GM06990 (cell line): Measurements from ENCODE around the gene IGSF10.

ENCODE experiments used
- DNase-seq: peaks from one replicate; pipeline ENCODE4 v3.0.0-alpha.2; 2011; ENCODE audit not compliant: insufficient read length; ENCODE audit errors: extremely low read depth
- H3K27me3 ChIP-seq: replicated peaks from 2 replicates; pipeline ENCODE4 v1.6.0; 2011; ENCODE audit warnings: low read length; ENCODE audit not compliant: control insufficient read depth, insufficient read depth
- H3K36me3 ChIP-seq: 2 replicates; pipeline ENCODE4 v1.5.1; 2011; ENCODE audit warnings: low read length; ENCODE audit not compliant: control insufficient read depth, insufficient read depth
- H3K4me3 ChIP-seq: replicated peaks from 2 replicates; pipeline ENCODE4 v1.5.1; 2011; ENCODE audit warnings: low read depth, mild to moderate bottlenecking, control low read depth, low read length
- TF ChIP-seq, protein P1 (sequence below): IDR thresholded peaks from 2 replicates; pipeline ENCODE4 v1.5.1; 2011; ENCODE audit warnings: low read length, control low read depth, mild to moderate bottlenecking, inconsistent platforms; ENCODE audit not compliant: insufficient read depth, poor library complexity, severe bottlenecking

IGSF10 gene

DNA sequence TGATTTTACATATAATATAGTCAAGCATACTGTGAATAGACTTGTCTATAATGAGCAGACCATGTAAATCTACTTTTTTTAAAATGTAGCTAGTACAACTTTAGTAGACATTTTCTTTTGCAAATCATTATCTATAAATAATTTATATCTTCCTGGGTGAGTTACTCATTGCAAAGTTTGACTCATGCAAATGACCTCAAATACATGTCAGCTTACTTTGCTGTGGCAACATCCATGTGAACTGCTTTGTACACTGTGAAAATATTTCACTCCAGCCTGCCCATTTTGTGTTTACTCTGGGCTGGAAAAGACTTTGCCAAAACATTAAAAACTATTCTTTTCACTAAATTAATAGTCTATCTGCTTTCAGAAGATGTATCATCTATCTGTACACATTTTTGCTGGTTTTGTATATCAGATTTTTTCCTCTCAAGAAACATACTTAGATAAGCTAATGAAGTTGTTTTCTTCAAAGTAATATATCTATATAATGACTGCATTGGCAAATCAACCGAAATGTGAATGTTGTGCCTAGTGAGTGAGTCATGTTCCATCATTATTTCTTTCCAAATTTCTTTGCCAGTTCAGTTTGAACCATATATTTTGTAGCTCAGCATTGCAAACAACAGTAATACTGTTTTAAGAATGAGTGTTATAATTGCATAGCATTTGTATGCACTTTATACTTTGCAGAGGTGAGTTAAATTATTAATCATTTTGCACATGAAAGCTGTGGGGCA, 26.5 kb downstream of the IGSF10 start:
- no peaks in the 10 kb centered on the region for H3K36me3 ChIP-seq
- TF ChIP-seq, protein P1, sequence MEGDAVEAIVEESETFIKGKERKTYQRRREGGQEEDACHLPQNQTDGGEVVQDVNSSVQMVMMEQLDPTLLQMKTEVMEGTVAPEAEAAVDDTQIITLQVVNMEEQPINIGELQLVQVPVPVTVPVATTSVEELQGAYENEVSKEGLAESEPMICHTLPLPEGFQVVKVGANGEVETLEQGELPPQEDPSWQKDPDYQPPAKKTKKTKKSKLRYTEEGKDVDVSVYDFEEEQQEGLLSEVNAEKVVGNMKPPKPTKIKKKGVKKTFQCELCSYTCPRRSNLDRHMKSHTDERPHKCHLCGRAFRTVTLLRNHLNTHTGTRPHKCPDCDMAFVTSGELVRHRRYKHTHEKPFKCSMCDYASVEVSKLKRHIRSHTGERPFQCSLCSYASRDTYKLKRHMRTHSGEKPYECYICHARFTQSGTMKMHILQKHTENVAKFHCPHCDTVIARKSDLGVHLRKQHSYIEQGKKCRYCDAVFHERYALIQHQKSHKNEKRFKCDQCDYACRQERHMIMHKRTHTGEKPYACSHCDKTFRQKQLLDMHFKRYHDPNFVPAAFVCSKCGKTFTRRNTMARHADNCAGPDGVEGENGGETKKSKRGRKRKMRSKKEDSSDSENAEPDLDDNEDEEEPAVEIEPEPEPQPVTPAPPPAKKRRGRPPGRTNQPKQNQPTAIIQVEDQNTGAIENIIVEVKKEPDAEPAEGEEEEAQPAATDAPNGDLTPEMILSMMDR = no peak
- no peak for DNase-seq

DNA sequence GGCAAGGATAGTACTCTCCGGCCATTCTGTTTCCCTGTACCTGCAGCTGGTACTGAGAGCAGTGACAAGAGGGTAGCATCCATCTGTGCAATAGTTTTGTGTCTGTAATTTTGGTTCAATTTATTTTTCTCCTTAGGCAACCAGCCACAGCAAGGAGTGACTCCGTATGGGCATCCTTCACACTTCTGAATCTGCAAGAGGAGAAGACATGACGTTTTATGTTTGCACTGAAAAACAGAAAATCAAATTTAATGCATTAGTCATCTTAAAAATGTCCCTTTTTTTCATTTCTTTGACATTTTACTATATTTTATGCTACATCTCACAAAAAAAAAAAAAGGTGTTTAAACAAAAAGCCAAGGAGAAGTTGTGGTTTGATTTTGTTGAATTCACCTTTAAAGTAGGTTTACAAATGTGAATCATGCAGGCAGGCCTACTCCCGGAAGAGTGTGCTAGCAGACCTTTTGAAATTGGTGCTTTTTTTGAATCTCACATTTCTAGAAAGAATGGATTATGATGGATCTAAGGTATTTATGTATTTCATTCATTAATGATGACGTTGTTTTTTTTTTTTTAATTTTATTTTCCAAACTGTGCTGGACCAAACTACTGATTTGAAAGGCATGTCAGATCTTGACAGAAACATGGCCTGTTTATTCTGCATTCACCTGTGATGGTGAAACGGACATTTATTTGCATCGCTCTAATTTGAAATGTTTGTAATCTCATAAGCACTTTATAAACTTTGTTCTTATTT, 28.1 kb downstream of the IGSF10 start:
- Histone ChIP-seq H3K27me3 (no peaks in the 10 kb centered on the region), H3K4me3 (no peak overlapping the region), H3K36me3 (no peaks in the 10 kb centered on the region)
- DNase-seq = no peak
- TF ChIP-seq, protein P1 = no peak

More for the DNA sequence above, 26.5 kb downstream of the IGSF10 start:
- no peaks in the 10 kb centered on the region for H3K27me3 ChIP-seq
- H3K4me3 ChIP-seq = no peak overlapping the region

DNA sequence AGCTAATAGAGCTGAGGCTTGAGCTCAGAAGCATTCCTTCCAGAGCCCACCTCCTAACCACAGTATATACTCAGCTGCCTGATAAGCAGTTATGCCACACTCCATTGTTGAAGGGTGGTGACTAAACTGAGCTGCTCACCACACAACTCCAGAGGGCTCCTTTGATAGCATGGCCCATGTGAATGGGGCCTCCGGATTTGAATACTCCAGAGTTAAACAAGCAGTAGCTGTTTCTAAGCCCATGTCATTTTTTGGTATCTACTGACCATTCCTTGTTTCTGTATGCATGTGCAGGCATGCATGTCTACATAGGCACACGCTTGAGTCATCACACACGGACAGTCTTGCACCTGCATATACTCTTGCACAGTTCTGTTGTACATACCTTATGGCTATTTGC, 28.9 kb downstream of the IGSF10 start:
- no peak overlapping the region for H3K4me3 ChIP-seq
- TF ChIP-seq, protein P1 = no peak
- no peaks in the 10 kb centered on the region for H3K27me3 ChIP-seq
- no peak for DNase-seq
- H3K36me3 ChIP-seq = no peaks in the 10 kb centered on the region

DNA sequence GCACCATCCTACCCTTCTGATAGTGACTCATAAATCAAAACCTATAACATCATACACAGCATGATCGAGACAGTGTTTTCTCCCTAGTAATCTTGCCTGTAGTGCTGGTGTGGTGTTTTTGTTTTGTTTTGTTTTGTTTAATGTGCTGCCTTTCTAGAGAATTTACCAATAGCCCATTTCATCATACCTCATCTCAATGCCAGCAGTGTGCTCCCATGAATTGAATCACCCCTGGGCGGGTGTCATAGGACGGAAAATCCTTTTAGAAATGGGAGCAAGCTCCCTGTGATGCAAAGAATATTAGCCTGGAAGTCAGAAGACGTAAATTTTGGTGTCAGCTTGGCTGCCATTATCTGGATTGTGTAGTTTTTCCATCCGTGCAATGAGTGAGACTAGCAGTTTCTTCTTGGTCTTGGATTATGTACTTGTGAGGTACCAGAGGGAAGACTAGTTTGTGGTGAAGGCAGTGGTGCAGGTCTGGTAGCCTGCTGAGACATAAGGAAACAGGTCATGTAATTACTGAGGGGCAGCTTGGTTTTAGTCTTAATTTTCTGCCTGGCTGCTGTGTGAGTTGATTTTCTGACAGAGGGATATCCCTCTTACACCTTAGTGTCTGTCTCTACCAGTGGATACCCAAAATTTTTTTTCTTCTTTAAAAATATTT, 29.9 kb downstream of the IGSF10 start:
- Histone ChIP-seq H3K36me3 (no peaks in the 10 kb centered on the region), H3K4me3 (no peak overlapping the region), H3K27me3 (no peaks in the 10 kb centered on the region)
- no peak for DNase-seq
- TF ChIP-seq, protein P1 = no peak

DNA sequence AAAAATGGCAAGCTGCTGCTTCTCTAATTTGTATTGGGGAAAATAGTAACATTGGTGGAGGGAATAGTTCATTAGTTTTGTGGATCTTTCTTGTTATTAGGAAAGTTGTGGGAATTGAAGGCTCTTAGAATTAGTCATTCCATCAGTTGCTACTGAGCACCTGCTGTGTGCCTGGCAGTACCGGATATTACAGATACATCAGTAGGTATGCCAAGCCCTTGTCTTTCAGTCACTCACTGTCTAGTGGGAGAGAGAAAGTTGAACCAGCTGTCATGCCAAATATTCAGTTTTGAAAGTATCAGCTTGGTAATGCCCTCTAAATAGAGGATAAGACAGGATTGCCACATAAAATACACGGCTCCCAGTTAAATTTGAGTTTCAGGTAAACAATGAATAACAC, 32.5 kb downstream of the IGSF10 start:
- no peak for DNase-seq
- Histone ChIP-seq H3K36me3 (no peaks in the 10 kb centered on the region), H3K27me3 (no peaks in the 10 kb centered on the region), H3K4me3 (no peak overlapping the region)
- TF ChIP-seq, protein P1 = no peak
